Lung (tissue), 12 donors: ENCODE results near the gene OR52N1. TPM values are rescaled to one million over a fixed set of nuclear protein-coding genes. Genes with fewer than 3 reads are reported as not detected.

ENCODE experiments used
- ATAC-seq: fragments of 200-7000 bp; cut with Tn5 transposase; one replicate; pipeline ENCODE4 v1.9.1; 2020; ENCODE audit warnings: moderate number of reproducible peaks; ENCODE audit not compliant: insufficient read depth, low FRiP score
- DNase-seq, 3 donors: peaks; one replicate each; pipeline ENCODE4 v3.0.0-alpha.2; 2013 to 2017
- H3K27ac ChIP-seq, 2 donors: one replicate each; pipeline ENCODE4 v1.5.1; 2013; ENCODE audit warnings: mild to moderate bottlenecking in 2 of 2, moderate library complexity in 2 of 2, control low read depth in 1 of 2, inconsistent platforms in 1 of 2, low read depth in 1 of 2, low read length in 1 of 2
- H3K27me3 ChIP-seq, 3 donors: one replicate each; pipeline ENCODE4 v1.5.1; 2013; ENCODE audit warnings: low read length in 2 of 3; ENCODE audit not compliant: control insufficient read depth in 3 of 3, insufficient read depth in 3 of 3
- H3K36me3 ChIP-seq, 4 donors: one replicate each; pipeline ENCODE4 v1.5.1; 2013; ENCODE audit warnings: low read length in 4 of 4, mild to moderate bottlenecking in 1 of 4, moderate library complexity in 1 of 4; ENCODE audit not compliant: control insufficient read depth in 4 of 4, insufficient read depth in 4 of 4
- H3K4me1 ChIP-seq, 5 donors: one replicate each; pipeline ENCODE4 v1.5.1; 2013; ENCODE audit warnings: low read length in 5 of 5, mild to moderate bottlenecking in 2 of 5, moderate library complexity in 1 of 5; ENCODE audit not compliant: control insufficient read depth in 5 of 5, insufficient read depth in 5 of 5
- H3K4me3 ChIP-seq: one replicate; pipeline ENCODE4 v1.5.1; 2013; ENCODE audit warnings: mild to moderate bottlenecking, control low read depth, moderate library complexity
- H3K9ac ChIP-seq, 2 donors: one replicate each; pipeline ENCODE4 v1.5.1; 2013; ENCODE audit warnings: low read length in 2 of 2, control low read depth in 1 of 2; ENCODE audit not compliant: insufficient read depth in 1 of 2
- H3K9me3 ChIP-seq, 4 donors: one replicate each; pipeline ENCODE4 v1.5.1; 2013; ENCODE audit warnings: low read length in 3 of 4, mild to moderate bottlenecking in 1 of 4, moderate library complexity in 1 of 4; ENCODE audit not compliant: control insufficient read depth in 4 of 4, insufficient read depth in 3 of 4
- CTCF ChIP-seq: IDR thresholded peaks from 2 replicates; pipeline ENCODE4 v1.5.1; 2012; ENCODE audit warnings: mild to moderate bottlenecking; ENCODE audit errors: control extremely low read depth, extremely low read depth
- WGBS, 2 donors: extraction: QIAGEN DNeasy Blood & Tissue Kit; methylation state at CpG; one replicate each; pipeline ENCODE4 v1.1.7; 2013; 5-methylcytosine and 5-hydroxymethylcytosine counted together
- polyA plus RNA-seq, 2 donors: library from polyadenylated mRNA; stranded (reverse); fragments of 200-250 nt; gene quantifications; one replicate each; pipeline ENCODE4 v1.2.1, GENCODE V29; 2013
- total RNA-seq, 2 donors: library from RNA; depleted of rRNA in 1 of 2; stranded (reverse); fragments of >200 nt in 1 of 2; gene quantifications; one replicate each; pipeline ENCODE4 v1.2.1, GENCODE V29; 2014 to 2021
- donor health status: control.
- donor health status: control.
- donor health status: Bipolar disorder and iron deficiency.
- donor health status: healthy.
- donor health status: DM: yes; HTN: yes; CAD: no.

The OR52N1 gene
- total and polyA plus RNA-seq, 4 donors: not detected

DNA sequence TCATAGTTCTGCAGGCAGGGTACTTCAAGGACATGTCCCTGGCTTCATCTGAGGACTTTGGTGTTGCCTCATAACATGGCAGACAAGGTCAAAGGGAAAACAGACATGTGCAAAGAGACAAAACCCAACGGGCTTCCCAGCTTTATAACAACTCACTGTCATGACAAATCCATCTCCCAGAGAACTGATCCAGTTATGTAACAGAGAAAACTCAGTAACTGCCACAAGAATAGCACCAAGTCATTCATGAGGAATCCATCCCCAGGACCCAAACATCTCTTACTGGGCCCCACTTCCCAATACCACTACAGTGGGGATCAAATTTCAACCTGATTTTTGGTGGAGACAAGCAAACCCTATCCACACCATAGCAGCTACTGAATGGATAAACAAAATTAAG, 24.0 kb downstream of the OR52N1 start:
- ATAC-seq (no peak), DNase-seq (no peak)
- no peak overlapping the region for H3K4me3 ChIP-seq
- no peak for TF ChIP-seq CTCF
- H3K9me3 ChIP-seq: no peaks in the 10 kb centered on the region
- no peak overlapping the region for H3K27ac ChIP-seq
- H3K9ac ChIP-seq: no peak overlapping the region
- WGBS, 2 donors: 68 to 88% methylated on average over 1 of the region's 1 CpG
- no peaks in the 10 kb centered on the region for H3K36me3 ChIP-seq
- no peaks in the 10 kb centered on the region for H3K4me1 ChIP-seq
- H3K27me3 ChIP-seq: no peaks in the 10 kb centered on the region

DNA sequence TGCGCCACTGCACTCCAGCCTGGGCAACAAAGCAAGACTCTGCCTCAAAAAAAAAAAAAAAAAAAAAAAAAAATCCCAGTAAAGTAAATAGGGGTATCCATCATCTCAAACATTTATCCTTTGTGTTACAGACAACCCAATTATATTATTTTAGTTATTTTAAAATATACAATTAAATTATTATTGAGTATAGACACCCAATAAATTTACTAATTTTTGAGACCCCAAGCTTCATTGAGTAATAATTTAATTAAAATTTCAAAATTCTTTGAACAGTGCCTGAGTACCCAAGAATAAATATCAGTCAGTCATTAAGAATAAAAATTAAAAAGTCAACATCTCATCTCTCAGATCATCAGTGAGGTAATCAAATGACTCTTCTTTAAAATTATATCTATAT, 37.1 kb downstream of the OR52N1 start, which contains the start of gene OR52N4:
TSS of gene OR52N4 (plus strand) at position 301 of the 400 bp plus-strand sequence. CDS start 498 bp downstream, outside the sequence.
- H3K9ac ChIP-seq: no peak within 1 kb of the TSS
- H3K36me3 ChIP-seq: no peaks in the 10 kb centered on the region
- no peak for TF ChIP-seq CTCF
- WGBS, 2 donors: 100% methylated on average over 1 of the region's 1 CpG
- no peak for DNase-seq
- no peak within 1 kb of the TSS for H3K27ac ChIP-seq
- H3K9me3 ChIP-seq: peaks cover 0 to 3% (median 0%) of the 10 kb centered on the region in 4 donors
- no peaks in the 10 kb centered on the region for H3K4me1 ChIP-seq
- no peaks in the 10 kb centered on the region for H3K27me3 ChIP-seq
- no peak within 1 kb of the TSS for H3K4me3 ChIP-seq
- ATAC-seq: no peak

- Histone ChIP-seq H3K9ac (no peak overlapping the region), H3K4me3 (no peak overlapping the region), H3K36me3 (no peaks in the 10 kb centered on the region), H3K27me3 (no peaks in the 10 kb centered on the region), H3K27ac (no peak overlapping the region), H3K9me3 (no peaks in the 10 kb centered on the region), H3K4me1 (no peaks in the 10 kb centered on the region)
- ATAC-seq (no peak), DNase-seq (no peak)
- TF ChIP-seq CTCF: no peak
- WGBS, 2 donors: 82 to 88% methylated on average over 3 of the region's 3 CpGs
Measured at GRCh38 chr11:5749836-5750235, 41.2 kb downstream of the OR52N1 start.

- TF ChIP-seq CTCF: no peak
- no peak overlapping the region for H3K9ac ChIP-seq
- no peak overlapping the region for H3K4me3 ChIP-seq
- peaks cover 0 to 1% (median 0%) of the 10 kb centered on the region in 4 donors for H3K9me3 ChIP-seq
- ATAC-seq (no peak), DNase-seq (no peak)
- H3K36me3 ChIP-seq: no peaks in the 10 kb centered on the region
- H3K4me1 ChIP-seq: no peaks in the 10 kb centered on the region
- 97 to 98% methylated on average over 3 of the region's 3 CpGs for WGBS, 2 donors
- no peaks in the 10 kb centered on the region for H3K27me3 ChIP-seq
- H3K27ac ChIP-seq: no peak overlapping the region
Measured at GRCh38 chr11:5746614-5747013, 44.5 kb downstream of the OR52N1 start.
